Panc1 (cell line): ENCODE measurements around the gene CPA5. TPM values are rescaled to one million over a fixed set of nuclear protein-coding genes. Genes with fewer than 3 reads are reported as not detected.

ENCODE experiments used
- ATAC-seq: fragments of 200-7000 bp; cut with Tn5 transposase; 2 replicates; pipeline ENCODE4 v1.9.1; 2020; ENCODE audit warnings: mild to moderate bottlenecking, moderate library complexity
- BruUV-seq: library from RNA; stranded (reverse); fragments of 400-500 nt; replicated peaks from 2 replicates; lab custom pipeline; 2021; lab: Mats Ljungman, UMichigan
- CTCF ChIA-PET: fragments of 300-600 bp; sonication (Branson Sonifier 250); formaldehyde crosslinking; loops from one replicate; lab custom pipeline; 2022; ENCODE audit warnings: antibody characterized with exemption; lab: Charles Lee
- POLR2A ChIA-PET: fragments of 300-600 bp; sonication (Branson Sonifier 250); formaldehyde crosslinking; loops from one replicate; lab custom pipeline; 2022; ENCODE audit warnings: antibody characterized with exemption; lab: Charles Lee
- DNase-seq: peaks from one replicate; pipeline ENCODE4 v3.0.0-alpha.2; 2010; ENCODE audit warnings: low read depth, low spot score
- H3K27ac ChIP-seq: 2 replicates; pipeline ENCODE4 v1.5.1; 2011; ENCODE audit warnings: mild to moderate bottlenecking, low read length, inconsistent platforms
- H3K27me3 ChIP-seq: fragments of 200-500 bp; sonication (Bioruptor generic); 2 replicates; pipeline ENCODE4 v1.6.0; 2014; ENCODE audit warnings: low read length, inconsistent platforms; ENCODE audit not compliant: control insufficient read depth, insufficient read depth
- H3K36me3 ChIP-seq: fragments of 200-500 bp; sonication (Bioruptor generic); 2 replicates; pipeline ENCODE4 v1.5.1; 2014; ENCODE audit warnings: inconsistent platforms, mild to moderate bottlenecking, low read length, moderate library complexity; ENCODE audit not compliant: control insufficient read depth, insufficient read depth
- H3K4me1 ChIP-seq: 2 replicates; pipeline ENCODE4 v1.5.1; 2011; ENCODE audit warnings: inconsistent platforms, mild to moderate bottlenecking, low read length, moderate library complexity; ENCODE audit not compliant: control insufficient read depth, insufficient read depth
- H3K4me3 ChIP-seq, 2 experiments: 2 replicates each; pipeline ENCODE4 v1.5.1; 2011 to 2012; ENCODE audit warnings: low read depth in 2 of 2, low read length in 2 of 2, mild to moderate bottlenecking in 2 of 2, inconsistent platforms in 1 of 2, moderate library complexity in 1 of 2
- H3K9me3 ChIP-seq: fragments of 200-500 bp; sonication (Bioruptor generic); 2 replicates; pipeline ENCODE4 v1.5.1; 2014; ENCODE audit warnings: low read depth, mild to moderate bottlenecking, inconsistent platforms, low read length, moderate library complexity; ENCODE audit not compliant: control insufficient read depth, insufficient read depth
- POLR2AphosphoS5 ChIP-seq: IDR thresholded peaks from 2 replicates; pipeline ENCODE4 v1.6.1; 2012; ENCODE audit warnings: mild to moderate bottlenecking, low read depth, low read length, moderate library complexity
- REST ChIP-seq, 2 experiments: IDR thresholded peaks; 2 replicates each; pipeline ENCODE4 v1.6.1; 2011 to 2012; ENCODE audit warnings: low read depth in 2 of 2, control low read depth in 1 of 2, low read length in 1 of 2, mild to moderate bottlenecking in 1 of 2, moderate library complexity in 1 of 2; ENCODE audit not compliant: insufficient read depth in 1 of 2
- SIN3A ChIP-seq: IDR thresholded peaks from 2 replicates; pipeline ENCODE4 v1.6.1; 2012; ENCODE audit warnings: low read depth, mild to moderate bottlenecking, low read length, moderate library complexity, borderline replicate concordance; ENCODE audit not compliant: insufficient read depth
- TCF7L2 ChIP-seq: IDR thresholded peaks from 2 replicates; pipeline ENCODE4 v1.6.1; 2011; ENCODE audit warnings: mild to moderate bottlenecking, low read depth, low read length, inconsistent platforms
- in situ Hi-C: cut with HindIII; loops from 2 replicates; pipeline ENCODE4 v1.10.0; 2016; ENCODE audit warnings: low sequenced_read_pairs, low pct_unique_long_range_greater_than_20kb
- intact Hi-C: fragments of 100-400 bp; cut with micrococcal nuclease; formaldehyde crosslinking; loops from one replicate; pipeline ENCODE4 v1.10.0; 2022; ENCODE audit not compliant: unreplicated experiment
- total RNA-seq: library from RNA; stranded (reverse); gene quantifications from one replicate; pipeline ENCODE4 v1.2.1, GENCODE V29; 2021; ENCODE audit not compliant: unreplicated experiment
- TF ChIP-seq, protein P1 (sequence below): fragments of 450-650 bp; IDR thresholded peaks from 2 replicates; pipeline ENCODE4 v1.5.1; 2017; ENCODE audit warnings: mild to moderate bottlenecking

CPA5 gene
- total RNA-seq, 1 experiment from 2014 or later, result not detected

DNA sequence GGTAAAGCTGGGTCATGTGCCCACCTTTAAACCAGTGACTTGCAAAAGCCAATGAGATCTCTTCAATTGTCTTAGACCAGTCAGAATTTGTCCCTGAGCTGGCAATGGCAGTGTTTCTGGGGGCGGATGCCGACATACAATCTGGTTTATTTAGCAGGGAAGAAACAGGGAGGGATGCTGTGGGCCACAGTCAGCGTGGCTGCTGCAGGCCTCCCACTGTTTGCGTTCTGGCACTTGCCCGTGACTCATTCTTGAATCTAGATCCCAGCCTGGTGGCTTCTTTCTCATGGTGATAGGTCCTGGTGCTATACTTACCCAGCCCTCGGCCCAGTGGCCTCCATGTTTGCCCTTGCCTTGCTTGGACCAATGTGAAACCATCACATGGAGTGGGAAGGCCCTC is 32.6 kb downstream of the CPA5 start:
- DNase-seq, result no peak
- peaks cover 10% of the 10 kb centered on the region; the same call in 1 of the 2 replicates for H3K4me1 ChIP-seq
- in situ Hi-C loops, result no loop called here
- ATAC-seq, result no peak
- no TSS peak for BruUV-seq
- H3K36me3 ChIP-seq, result no peaks in the 10 kb centered on the region
- ChIA-PET POLR2A (no interaction called here), CTCF (no interaction called here)
- H3K4me3 ChIP-seq, result no peak overlapping the region
- H3K27ac ChIP-seq, result no peak overlapping the region
- TF ChIP-seq TCF7L2 (no peak), POLR2AphosphoS5 (no peak), SIN3A (no peak), REST (IDR thresholded peaks at IDR 0.05; ENCODE audit: insufficient read depth in 1 of 2, low read depth in 2 of 2, low read length in 1 of 2) (no peak)
- TF ChIP-seq, protein P1, sequence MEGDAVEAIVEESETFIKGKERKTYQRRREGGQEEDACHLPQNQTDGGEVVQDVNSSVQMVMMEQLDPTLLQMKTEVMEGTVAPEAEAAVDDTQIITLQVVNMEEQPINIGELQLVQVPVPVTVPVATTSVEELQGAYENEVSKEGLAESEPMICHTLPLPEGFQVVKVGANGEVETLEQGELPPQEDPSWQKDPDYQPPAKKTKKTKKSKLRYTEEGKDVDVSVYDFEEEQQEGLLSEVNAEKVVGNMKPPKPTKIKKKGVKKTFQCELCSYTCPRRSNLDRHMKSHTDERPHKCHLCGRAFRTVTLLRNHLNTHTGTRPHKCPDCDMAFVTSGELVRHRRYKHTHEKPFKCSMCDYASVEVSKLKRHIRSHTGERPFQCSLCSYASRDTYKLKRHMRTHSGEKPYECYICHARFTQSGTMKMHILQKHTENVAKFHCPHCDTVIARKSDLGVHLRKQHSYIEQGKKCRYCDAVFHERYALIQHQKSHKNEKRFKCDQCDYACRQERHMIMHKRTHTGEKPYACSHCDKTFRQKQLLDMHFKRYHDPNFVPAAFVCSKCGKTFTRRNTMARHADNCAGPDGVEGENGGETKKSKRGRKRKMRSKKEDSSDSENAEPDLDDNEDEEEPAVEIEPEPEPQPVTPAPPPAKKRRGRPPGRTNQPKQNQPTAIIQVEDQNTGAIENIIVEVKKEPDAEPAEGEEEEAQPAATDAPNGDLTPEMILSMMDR, result no peak
- H3K27me3 ChIP-seq, result no peaks in the 10 kb centered on the region
- H3K9me3 ChIP-seq, result no peaks in the 10 kb centered on the region
- intact Hi-C loops, result no loop called here

- BruUV-seq, result no TSS peak
- ATAC-seq (no peak), DNase-seq (no peak)
- no peak overlapping the region for H3K27ac ChIP-seq
- ChIA-PET CTCF (no interaction called here), POLR2A (no interaction called here)
- H3K36me3 ChIP-seq, result no peaks in the 10 kb centered on the region
- TF ChIP-seq, protein P1, result no peak
- TF ChIP-seq SIN3A (no peak), POLR2AphosphoS5 (no peak), REST (IDR thresholded peaks at IDR 0.05; ENCODE audit: insufficient read depth in 1 of 2, low read depth in 2 of 2, low read length in 1 of 2) (no peak), TCF7L2 (no peak)
- H3K4me3 ChIP-seq, result no peak overlapping the region
- no peaks in the 10 kb centered on the region for H3K4me1 ChIP-seq
- in situ Hi-C loops (no loop called here), intact Hi-C loops (no loop called here)
- no peaks in the 10 kb centered on the region for H3K9me3 ChIP-seq
- H3K27me3 ChIP-seq, result no peaks in the 10 kb centered on the region
Measured at GRCh38 chr7:130379019-130379418, 34.4 kb downstream of the CPA5 start.
